Transverse colon (tissue), 4 donors: ENCODE measurements around the gene ANKEF1.

Experiments
- CTCF ChIP-seq, 5 experiments: fragments of 200-600 bp in 3 of 5; fragments of 450-650 bp in 2 of 5; sonication (generic) in 3 of 5; IDR thresholded peaks; 1 replicate in 2 of 5; 2 replicates in 3 of 5; pipeline ENCODE4 v1.5.1; 2016 to 2017; ENCODE audit warnings: antibody characterized with exemption in 5 of 5, inconsistent platforms in 3 of 5, mild to moderate bottlenecking in 2 of 5, moderate library complexity in 1 of 5
- EP300 ChIP-seq: sonication (generic); formaldehyde crosslinking; IDR thresholded peaks from one replicate; pipeline ENCODE4 v1.6.1; 2017; ENCODE audit warnings: antibody characterized with exemption, low read depth
- POLR2A ChIP-seq: fragments of 450-650 bp; IDR thresholded peaks from one replicate; pipeline ENCODE4 v1.6.1; 2016; ENCODE audit warnings: antibody characterized with exemption, mild to moderate bottlenecking, moderate library complexity
- POLR2AphosphoS5 ChIP-seq, 3 donors: sonication (generic); formaldehyde crosslinking; IDR thresholded peaks; one replicate each; pipeline ENCODE4 v1.6.1; 2016; ENCODE audit warnings: antibody characterized with exemption in 3 of 3

GRCh38 chr20:10093087-10093591 is 58.4 kb downstream of the ANKEF1 start:
- TF ChIP-seq CTCF (IDR thresholded peaks at IDR 0.05) (no peak), POLR2A (no peak), POLR2AphosphoS5 (IDR thresholded peaks at IDR 0.05) (no peak), EP300 (no peak)
